Lung (tissue), 12 donors: Measurements from ENCODE around the gene OSGIN1. TPM values are rescaled to one million over a fixed set of nuclear protein-coding genes. Genes with fewer than 3 reads are reported as not detected.
"Not testable (repeated sequence)": the region's sequence is repeated elsewhere in the genome, so short reads cannot be mapped to it uniquely, and the experiment has no call there.

Source experiments
- ATAC-seq: fragments of 200-7000 bp; cut with Tn5 transposase; one replicate; pipeline ENCODE4 v1.9.1; 2020; ENCODE audit warnings: moderate number of reproducible peaks; ENCODE audit not compliant: insufficient read depth, low FRiP score
- DNase-seq, 3 donors: peaks; one replicate each; pipeline ENCODE4 v3.0.0-alpha.2; 2013 to 2017
- H3K27ac ChIP-seq, 2 donors: one replicate each; pipeline ENCODE4 v1.5.1; 2013; ENCODE audit warnings: mild to moderate bottlenecking in 2 of 2, moderate library complexity in 2 of 2, control low read depth in 1 of 2, inconsistent platforms in 1 of 2, low read depth in 1 of 2, low read length in 1 of 2
- H3K27me3 ChIP-seq, 3 donors: one replicate each; pipeline ENCODE4 v1.5.1; 2013; ENCODE audit warnings: low read length in 2 of 3; ENCODE audit not compliant: control insufficient read depth in 3 of 3, insufficient read depth in 3 of 3
- H3K36me3 ChIP-seq, 4 donors: one replicate each; pipeline ENCODE4 v1.5.1; 2013; ENCODE audit warnings: low read length in 4 of 4, mild to moderate bottlenecking in 1 of 4, moderate library complexity in 1 of 4; ENCODE audit not compliant: control insufficient read depth in 4 of 4, insufficient read depth in 4 of 4
- H3K4me1 ChIP-seq, 5 donors: one replicate each; pipeline ENCODE4 v1.5.1; 2013; ENCODE audit warnings: low read length in 5 of 5, mild to moderate bottlenecking in 2 of 5, moderate library complexity in 1 of 5; ENCODE audit not compliant: control insufficient read depth in 5 of 5, insufficient read depth in 5 of 5
- H3K4me3 ChIP-seq: one replicate; pipeline ENCODE4 v1.5.1; 2013; ENCODE audit warnings: mild to moderate bottlenecking, control low read depth, moderate library complexity
- H3K9ac ChIP-seq, 2 donors: one replicate each; pipeline ENCODE4 v1.5.1; 2013; ENCODE audit warnings: low read length in 2 of 2, control low read depth in 1 of 2; ENCODE audit not compliant: insufficient read depth in 1 of 2
- H3K9me3 ChIP-seq, 4 donors: one replicate each; pipeline ENCODE4 v1.5.1; 2013; ENCODE audit warnings: low read length in 3 of 4, mild to moderate bottlenecking in 1 of 4, moderate library complexity in 1 of 4; ENCODE audit not compliant: control insufficient read depth in 4 of 4, insufficient read depth in 3 of 4
- CTCF ChIP-seq: IDR thresholded peaks from 2 replicates; pipeline ENCODE4 v1.5.1; 2012; ENCODE audit warnings: mild to moderate bottlenecking; ENCODE audit errors: control extremely low read depth, extremely low read depth
- WGBS, 2 donors: extraction: QIAGEN DNeasy Blood & Tissue Kit; methylation state at CpG; one replicate each; pipeline ENCODE4 v1.1.7; 2013; 5-methylcytosine and 5-hydroxymethylcytosine counted together
- polyA plus RNA-seq, 2 donors: library from polyadenylated mRNA; stranded (reverse); fragments of 200-250 nt; gene quantifications; one replicate each; pipeline ENCODE4 v1.2.1, GENCODE V29; 2013
- total RNA-seq, 2 donors: library from RNA; depleted of rRNA in 1 of 2; stranded (reverse); fragments of >200 nt in 1 of 2; gene quantifications; one replicate each; pipeline ENCODE4 v1.2.1, GENCODE V29; 2014 to 2021
- donor health status: control.
- donor health status: control.
- donor health status: Bipolar disorder and iron deficiency.
- donor health status: healthy.
- donor health status: DM: yes; HTN: yes; CAD: no.

The OSGIN1 gene
- total and polyA plus RNA-seq, 4 donors = 1.5 to 17.9 (median 13.8) TPM

DNA sequence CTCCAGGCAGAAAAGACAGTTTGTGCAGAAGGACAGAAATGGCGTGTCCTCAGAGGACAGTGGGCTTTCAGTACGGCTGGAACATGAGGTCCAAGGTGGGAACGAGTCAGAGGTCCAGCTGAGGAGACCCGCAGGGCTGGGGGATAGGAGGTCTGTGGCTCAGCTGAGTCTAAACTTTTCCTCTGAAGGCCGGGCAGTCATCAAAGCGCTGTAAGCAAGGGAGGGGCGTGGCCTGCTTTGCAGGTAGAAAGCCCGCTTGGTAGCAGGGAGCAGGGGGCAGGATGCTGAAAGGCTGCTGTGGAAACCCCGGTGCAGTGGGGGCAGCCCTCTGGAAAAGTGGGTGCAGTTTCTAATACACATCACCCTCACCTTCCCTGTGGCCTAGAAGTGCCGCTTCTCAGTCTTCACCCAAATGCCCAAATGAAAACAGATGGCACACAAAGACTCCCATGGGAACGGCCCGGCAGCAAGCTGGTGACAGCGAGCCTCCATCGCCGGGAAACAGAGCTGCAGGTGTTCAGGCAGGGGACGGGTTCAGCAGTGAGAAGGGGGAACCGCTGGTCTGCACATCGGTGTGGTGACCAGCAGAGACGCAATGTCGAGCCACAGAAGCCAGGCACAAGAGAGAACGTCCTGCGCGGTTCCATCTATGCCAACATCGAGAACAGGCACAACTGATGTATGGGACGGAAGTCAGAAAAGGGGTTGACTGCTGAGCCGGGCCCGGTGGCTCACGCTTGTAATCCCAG is 12.2 kb upstream of the OSGIN1 start:
- no peak for DNase-seq
- Histone ChIP-seq H3K36me3 (no peaks in the 10 kb centered on the region), H3K9ac (no peak overlapping the region), H3K27me3 (no peaks in the 10 kb centered on the region), H3K9me3 (no peaks in the 10 kb centered on the region), H3K27ac (no peak overlapping the region), H3K4me1 (peaks cover 0 to 7% (median 0%) of the 10 kb centered on the region in 5 donors), H3K4me3 (no peak overlapping the region)
- no peak for TF ChIP-seq CTCF
- WGBS, 2 donors = 86% methylated on average over 28 of the region's 28 CpGs
- ATAC-seq = no peak

- H3K4me3 ChIP-seq, H3K9ac ChIP-seq, H3K9me3 ChIP-seq, ATAC-seq, H3K36me3 ChIP-seq, H3K27ac ChIP-seq, DNase-seq, H3K4me1 ChIP-seq, H3K27me3 ChIP-seq: not testable (repeated sequence)
- WGBS, 2 donors = 97% methylated on average over 9 of the region's 9 CpGs
Observed at GRCh38 chr16:83941546-83941945, 11.5 kb upstream of the OSGIN1 start.

GRCh38 chr16:83942074-83942473 is 11.0 kb upstream of the OSGIN1 start:
- Histone ChIP-seq H3K27me3 (no peaks in the 10 kb centered on the region), H3K36me3 (no peaks in the 10 kb centered on the region), H3K27ac (no peak overlapping the region), H3K4me3 (no peak overlapping the region), H3K4me1 (peaks cover 0 to 7% (median 0%) of the 10 kb centered on the region in 5 donors), H3K9me3 (no peaks in the 10 kb centered on the region), H3K9ac (no peak overlapping the region)
- 87 to 89% methylated on average over 14 of the region's 14 CpGs for WGBS, 2 donors
- no peak for ATAC-seq
- no peak for DNase-seq
- TF ChIP-seq CTCF = no peak

GRCh38 chr16:83942815-83943515 is 10.1 kb upstream of the OSGIN1 start:
- Histone ChIP-seq H3K36me3 (no peaks in the 10 kb centered on the region), H3K9me3 (no peaks in the 10 kb centered on the region), H3K9ac (no peak overlapping the region), H3K27me3 (no peaks in the 10 kb centered on the region), H3K4me3 (no peak overlapping the region), H3K27ac (peak overlapping the region in 1 of 2 donors; percentile 2), H3K4me1 (peaks cover 0 to 7% (median 0%) of the 10 kb centered on the region in 5 donors)
- TF ChIP-seq CTCF = no peak
- WGBS, 2 donors = 66 to 76% methylated on average over 11 of the region's 11 CpGs
- DNase-seq = no peak
- no peak for ATAC-seq
